H1 (cell line): Measurements from ENCODE around the gene GBE1. TPM values are rescaled to one million over a fixed set of nuclear protein-coding genes. Genes with fewer than 3 reads are reported as not detected.

ENCODE experiments used
- polyA plus RNA-seq, 7 experiments: library from polyadenylated mRNA; depleted of rRNA in 3 of 7; stranded (reverse) in 5 of 7; unstranded in 2 of 7; fragments of >200 nt in 5 of 7; fragments of 200-250 nt in 2 of 7; gene quantifications; 1 replicate in 5 of 7; 2 replicates in 1 of 7; 4 replicates in 1 of 7; pipeline versions ENCODE4 v1.2.1 to v1.2.3, GENCODE V29; 2011 to 2013; ENCODE audit warnings: missing spikeins in 2 of 7, mixed read lengths in 2 of 7
- total RNA-seq: library from RNA; stranded (reverse); fragmentation: NEBNext Ultra II Directional; extraction: Animal tissue kit (Norgen Biotek cat#: 25700); gene quantifications from 2 replicates; pipeline ENCODE4 v1.2.1, GENCODE V29; 2021
- TF ChIP-seq, protein P1 (sequence below): fragments of 300-600 bp; sonication (generic); IDR thresholded peaks from 2 replicates; pipeline ENCODE4 v1.7.1; 2012; ENCODE audit warnings: low read length, moderate library complexity, mild to moderate bottlenecking, inconsistent platforms; ENCODE audit not compliant: insufficient replicate concordance

GBE1 gene
- total and polyA plus RNA-seq, 2 of the 8 experiments (the other 6 are each of a cell fraction or from before 2014, with no cell fraction given), result 3.3 to 7.3 TPM

DNA sequence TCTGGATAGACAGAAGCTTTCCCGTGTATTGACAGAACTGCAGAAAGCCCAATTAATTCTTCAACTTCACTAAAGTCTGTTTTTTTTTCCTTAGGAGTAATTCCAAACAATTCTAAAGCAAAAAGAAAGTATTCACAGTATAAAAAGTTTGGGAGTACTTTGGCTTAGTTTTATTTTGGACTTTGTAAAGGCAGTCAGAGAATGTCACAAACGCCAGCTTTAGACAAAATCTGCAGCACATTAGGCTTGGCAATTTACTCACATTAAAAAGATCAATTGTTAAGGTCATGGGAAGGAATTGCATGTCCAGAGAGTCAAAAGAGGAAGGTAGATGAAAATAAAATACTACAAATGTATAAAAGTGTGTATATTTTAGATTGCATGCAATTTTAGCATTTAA is 47.5 kb upstream of the GBE1 start (continued):
- TF ChIP-seq, protein P1, sequence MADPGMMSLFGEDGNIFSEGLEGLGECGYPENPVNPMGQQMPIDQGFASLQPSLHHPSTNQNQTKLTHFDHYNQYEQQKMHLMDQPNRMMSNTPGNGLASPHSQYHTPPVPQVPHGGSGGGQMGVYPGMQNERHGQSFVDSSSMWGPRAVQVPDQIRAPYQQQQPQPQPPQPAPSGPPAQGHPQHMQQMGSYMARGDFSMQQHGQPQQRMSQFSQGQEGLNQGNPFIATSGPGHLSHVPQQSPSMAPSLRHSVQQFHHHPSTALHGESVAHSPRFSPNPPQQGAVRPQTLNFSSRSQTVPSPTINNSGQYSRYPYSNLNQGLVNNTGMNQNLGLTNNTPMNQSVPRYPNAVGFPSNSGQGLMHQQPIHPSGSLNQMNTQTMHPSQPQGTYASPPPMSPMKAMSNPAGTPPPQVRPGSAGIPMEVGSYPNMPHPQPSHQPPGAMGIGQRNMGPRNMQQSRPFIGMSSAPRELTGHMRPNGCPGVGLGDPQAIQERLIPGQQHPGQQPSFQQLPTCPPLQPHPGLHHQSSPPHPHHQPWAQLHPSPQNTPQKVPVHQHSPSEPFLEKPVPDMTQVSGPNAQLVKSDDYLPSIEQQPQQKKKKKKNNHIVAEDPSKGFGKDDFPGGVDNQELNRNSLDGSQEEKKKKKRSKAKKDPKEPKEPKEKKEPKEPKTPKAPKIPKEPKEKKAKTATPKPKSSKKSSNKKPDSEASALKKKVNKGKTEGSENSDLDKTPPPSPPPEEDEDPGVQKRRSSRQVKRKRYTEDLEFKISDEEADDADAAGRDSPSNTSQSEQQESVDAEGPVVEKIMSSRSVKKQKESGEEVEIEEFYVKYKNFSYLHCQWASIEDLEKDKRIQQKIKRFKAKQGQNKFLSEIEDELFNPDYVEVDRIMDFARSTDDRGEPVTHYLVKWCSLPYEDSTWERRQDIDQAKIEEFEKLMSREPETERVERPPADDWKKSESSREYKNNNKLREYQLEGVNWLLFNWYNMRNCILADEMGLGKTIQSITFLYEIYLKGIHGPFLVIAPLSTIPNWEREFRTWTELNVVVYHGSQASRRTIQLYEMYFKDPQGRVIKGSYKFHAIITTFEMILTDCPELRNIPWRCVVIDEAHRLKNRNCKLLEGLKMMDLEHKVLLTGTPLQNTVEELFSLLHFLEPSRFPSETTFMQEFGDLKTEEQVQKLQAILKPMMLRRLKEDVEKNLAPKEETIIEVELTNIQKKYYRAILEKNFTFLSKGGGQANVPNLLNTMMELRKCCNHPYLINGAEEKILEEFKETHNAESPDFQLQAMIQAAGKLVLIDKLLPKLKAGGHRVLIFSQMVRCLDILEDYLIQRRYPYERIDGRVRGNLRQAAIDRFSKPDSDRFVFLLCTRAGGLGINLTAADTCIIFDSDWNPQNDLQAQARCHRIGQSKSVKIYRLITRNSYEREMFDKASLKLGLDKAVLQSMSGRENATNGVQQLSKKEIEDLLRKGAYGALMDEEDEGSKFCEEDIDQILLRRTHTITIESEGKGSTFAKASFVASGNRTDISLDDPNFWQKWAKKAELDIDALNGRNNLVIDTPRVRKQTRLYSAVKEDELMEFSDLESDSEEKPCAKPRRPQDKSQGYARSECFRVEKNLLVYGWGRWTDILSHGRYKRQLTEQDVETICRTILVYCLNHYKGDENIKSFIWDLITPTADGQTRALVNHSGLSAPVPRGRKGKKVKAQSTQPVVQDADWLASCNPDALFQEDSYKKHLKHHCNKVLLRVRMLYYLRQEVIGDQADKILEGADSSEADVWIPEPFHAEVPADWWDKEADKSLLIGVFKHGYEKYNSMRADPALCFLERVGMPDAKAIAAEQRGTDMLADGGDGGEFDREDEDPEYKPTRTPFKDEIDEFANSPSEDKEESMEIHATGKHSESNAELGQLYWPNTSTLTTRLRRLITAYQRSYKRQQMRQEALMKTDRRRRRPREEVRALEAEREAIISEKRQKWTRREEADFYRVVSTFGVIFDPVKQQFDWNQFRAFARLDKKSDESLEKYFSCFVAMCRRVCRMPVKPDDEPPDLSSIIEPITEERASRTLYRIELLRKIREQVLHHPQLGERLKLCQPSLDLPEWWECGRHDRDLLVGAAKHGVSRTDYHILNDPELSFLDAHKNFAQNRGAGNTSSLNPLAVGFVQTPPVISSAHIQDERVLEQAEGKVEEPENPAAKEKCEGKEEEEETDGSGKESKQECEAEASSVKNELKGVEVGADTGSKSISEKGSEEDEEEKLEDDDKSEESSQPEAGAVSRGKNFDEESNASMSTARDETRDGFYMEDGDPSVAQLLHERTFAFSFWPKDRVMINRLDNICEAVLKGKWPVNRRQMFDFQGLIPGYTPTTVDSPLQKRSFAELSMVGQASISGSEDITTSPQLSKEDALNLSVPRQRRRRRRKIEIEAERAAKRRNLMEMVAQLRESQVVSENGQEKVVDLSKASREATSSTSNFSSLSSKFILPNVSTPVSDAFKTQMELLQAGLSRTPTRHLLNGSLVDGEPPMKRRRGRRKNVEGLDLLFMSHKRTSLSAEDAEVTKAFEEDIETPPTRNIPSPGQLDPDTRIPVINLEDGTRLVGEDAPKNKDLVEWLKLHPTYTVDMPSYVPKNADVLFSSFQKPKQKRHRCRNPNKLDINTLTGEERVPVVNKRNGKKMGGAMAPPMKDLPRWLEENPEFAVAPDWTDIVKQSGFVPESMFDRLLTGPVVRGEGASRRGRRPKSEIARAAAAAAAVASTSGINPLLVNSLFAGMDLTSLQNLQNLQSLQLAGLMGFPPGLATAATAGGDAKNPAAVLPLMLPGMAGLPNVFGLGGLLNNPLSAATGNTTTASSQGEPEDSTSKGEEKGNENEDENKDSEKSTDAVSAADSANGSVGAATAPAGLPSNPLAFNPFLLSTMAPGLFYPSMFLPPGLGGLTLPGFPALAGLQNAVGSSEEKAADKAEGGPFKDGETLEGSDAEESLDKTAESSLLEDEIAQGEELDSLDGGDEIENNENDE, result no peak
